Upper lobe of right lung (tissue), 1 donor: ENCODE measurements around the gene PUS3. TPM values are rescaled to one million over a fixed set of nuclear protein-coding genes. Genes with fewer than 3 reads are reported as not detected.

Source experiments
- ATAC-seq: fragments of 200-7000 bp; cut with Tn5 transposase; one replicate; pipeline ENCODE4 v1.9.1; 2020; ENCODE audit warnings: mild to moderate bottlenecking, moderate library complexity
- DNase-seq: peaks from one replicate; pipeline ENCODE4 v3.0.0-alpha.2; 2020
- H3K27ac ChIP-seq: fragments of 200-600 bp; one replicate; pipeline ENCODE4 v1.8.0; 2022
- H3K27me3 ChIP-seq: fragments of 200-600 bp; one replicate; pipeline ENCODE4 v1.8.0; 2022; ENCODE audit warnings: mild to moderate bottlenecking
- H3K36me3 ChIP-seq: fragments of 200-600 bp; one replicate; pipeline ENCODE4 v1.8.0; 2022
- H3K4me1 ChIP-seq: fragments of 200-600 bp; one replicate; pipeline ENCODE4 v1.8.0; 2022
- H3K4me3 ChIP-seq: fragments of 200-600 bp; one replicate; pipeline ENCODE4 v1.8.0; 2022; ENCODE audit warnings: mild to moderate bottlenecking
- H3K9me3 ChIP-seq: fragments of 200-600 bp; one replicate; pipeline ENCODE4 v1.8.0; 2022
- CTCF ChIP-seq: fragments of 200-600 bp; IDR thresholded peaks from one replicate; pipeline ENCODE4 v1.8.0; 2022; ENCODE audit warnings: antibody characterized with exemption
- intact Hi-C: fragments of 100-400 bp; cut with DNase I; formaldehyde crosslinking; loops from one replicate; pipeline ENCODE4 v1.11.0; 2022
- total RNA-seq: library from RNA; stranded (reverse); fragmentation: NEBNext Ultra II Directional; extraction: Animal tissue kit (Norgen Biotek cat#: 25700); gene quantifications from one replicate; pipeline ENCODE4 v1.2.1, GENCODE V29; 2021
- donor health status: DM: no; HTN: yes; CAD: no; lungs with severe emphysema.

Gene PUS3
- total RNA-seq, 1 donor from 2014 or later = 11.1 TPM

- no peak overlapping the region for H3K4me3 ChIP-seq
- H3K36me3 ChIP-seq = peaks cover 28% of the 10 kb centered on the region
- H3K4me1 ChIP-seq = no peaks in the 10 kb centered on the region
- ATAC-seq (no peak), DNase-seq (no peak)
- intact Hi-C loops = no loop called here
- no peak overlapping the region for H3K27ac ChIP-seq
- H3K27me3 ChIP-seq = no peaks in the 10 kb centered on the region
- H3K9me3 ChIP-seq = no peaks in the 10 kb centered on the region
- TF ChIP-seq CTCF = no peak
Measured at GRCh38 chr11:125890447-125891100, 12.4 kb downstream of the PUS3 start.

GRCh38 chr11:125887373-125888324 is 15.4 kb downstream of the PUS3 start, which contains the start of gene HYLS1:
TSS of gene HYLS1 (plus strand) at chr11:125887668. CDS start at chr11:125899369, 11,701 bp downstream.
- peaks cover 2% of the 10 kb centered on the region for H3K36me3 ChIP-seq
- H3K4me3 ChIP-seq = peak within 1 kb of the TSS; percentile 68
- H3K9me3 ChIP-seq = no peaks in the 10 kb centered on the region
- intact Hi-C loops = no loop called here
- peak within 1 kb of the TSS; percentile 88 for H3K27ac ChIP-seq
- ATAC-seq = peak; percentile 98
- peak; percentile 28 for TF ChIP-seq CTCF
- H3K27me3 ChIP-seq = no peaks in the 10 kb centered on the region
- DNase-seq = peak; percentile 97
- H3K4me1 ChIP-seq = no peaks in the 10 kb centered on the region

- ATAC-seq = peak; percentile 50
- no peaks in the 10 kb centered on the region for H3K4me1 ChIP-seq
- no peaks in the 10 kb centered on the region for H3K36me3 ChIP-seq
- no peaks in the 10 kb centered on the region for H3K9me3 ChIP-seq
- H3K27me3 ChIP-seq = no peaks in the 10 kb centered on the region
- intact Hi-C loops = no loop called here
- H3K27ac ChIP-seq = peak overlapping the region; percentile 88
- peak; percentile 76 for DNase-seq
- no peak for TF ChIP-seq CTCF
- H3K4me3 ChIP-seq = peak overlapping the region; percentile 68
Measured at GRCh38 chr11:125886997-125887372, 16.0 kb downstream of the PUS3 start.

- intact Hi-C loops = no loop called here
- Histone ChIP-seq H3K36me3 (no peaks in the 10 kb centered on the region), H3K27me3 (no peaks in the 10 kb centered on the region), H3K4me3 (no peak overlapping the region), H3K27ac (no peak overlapping the region), H3K9me3 (no peaks in the 10 kb centered on the region), H3K4me1 (no peaks in the 10 kb centered on the region)
- DNase-seq = no peak
- TF ChIP-seq CTCF = no peak
- ATAC-seq = no peak
Measured at GRCh38 chr11:125883375-125883774, 19.6 kb downstream of the PUS3 start.

GRCh38 chr11:125881291-125881690 is 21.7 kb downstream of the PUS3 start:
- Histone ChIP-seq H3K9me3 (no peaks in the 10 kb centered on the region), H3K4me1 (no peaks in the 10 kb centered on the region), H3K27me3 (no peaks in the 10 kb centered on the region), H3K4me3 (no peak overlapping the region), H3K27ac (no peak overlapping the region), H3K36me3 (no peaks in the 10 kb centered on the region)
- no peak for TF ChIP-seq CTCF
- intact Hi-C loops = no loop called here
- ATAC-seq (no peak), DNase-seq (no peak)
